ENCODE results near the gene C2CD2.

The C2CD2 gene

GRCh38 chr21:41924368-41924754 is 29.5 kb downstream of the C2CD2 start:
- H3K4me3 ChIP-seq (ENCODE audit: control insufficient read depth, low read depth, low read length) = no peak overlapping the region
- DNase-seq (ENCODE audit: low read depth) = no peak
- no peak for TF ChIP-seq CTCF (IDR thresholded peaks at IDR 0.05; ENCODE audit: control insufficient read depth, insufficient read depth, low read depth, low read length, missing control alignments)

- no peak for DNase-seq (ENCODE audit: low read depth)
- TF ChIP-seq CTCF (IDR thresholded peaks at IDR 0.05; ENCODE audit: control insufficient read depth, insufficient read depth, low read depth, low read length, missing control alignments) = no peak
- peak overlapping the region; percentile 25 for H3K4me3 ChIP-seq (ENCODE audit: control insufficient read depth, low read depth, low read length)
Measured at GRCh38 chr21:41923631-41924367, 30.0 kb downstream of the C2CD2 start.

- no peak for DNase-seq (ENCODE audit: low read depth)
- no peak overlapping the region for H3K4me3 ChIP-seq (ENCODE audit: control insufficient read depth, low read depth, low read length)
Measured at GRCh38 chr21:41923186-41923585, 30.6 kb downstream of the C2CD2 start.

GRCh38 chr21:41921021-41921420 is 32.8 kb downstream of the C2CD2 start:
- no peak for TF ChIP-seq CTCF (IDR thresholded peaks at IDR 0.05; ENCODE audit: control insufficient read depth, insufficient read depth, low read depth, low read length, missing control alignments)
- DNase-seq (ENCODE audit: low read depth) = no peak

More at GRCh38 chr21:41923186-41923585, 30.6 kb downstream of the C2CD2 start:
- TF ChIP-seq CTCF (IDR thresholded peaks at IDR 0.05; ENCODE audit: control insufficient read depth, insufficient read depth, low read depth, low read length, missing control alignments) = no peak

GRCh38 chr21:41920476-41920875 is 33.3 kb downstream of the C2CD2 start:
- no peak for TF ChIP-seq CTCF (IDR thresholded peaks at IDR 0.05; ENCODE audit: control insufficient read depth, insufficient read depth, low read depth, low read length, missing control alignments)
- no peak overlapping the region for H3K4me3 ChIP-seq (ENCODE audit: control insufficient read depth, low read depth, low read length)
- DNase-seq (ENCODE audit: low read depth) = no peak

More at GRCh38 chr21:41921021-41921420, 32.8 kb downstream of the C2CD2 start:
- no peak overlapping the region for H3K4me3 ChIP-seq (ENCODE audit: control insufficient read depth, low read depth, low read length)

GRCh38 chr21:41919666-41920398 is 34.0 kb downstream of the C2CD2 start:
- H3K4me3 ChIP-seq (ENCODE audit: control insufficient read depth, low read depth, low read length) = no peak overlapping the region
- no peak for DNase-seq (ENCODE audit: low read depth)
- TF ChIP-seq CTCF (IDR thresholded peaks at IDR 0.05; ENCODE audit: control insufficient read depth, insufficient read depth, low read depth, low read length, missing control alignments) = no peak

All from AG09309 (cell line).